Bronchial epithelial cell (primary cell): ENCODE results near the gene PPP2CA. TPM values are rescaled to one million over a fixed set of nuclear protein-coding genes. Genes with fewer than 3 reads are reported as not detected.
"Not testable (repeated sequence)": the region's sequence is repeated elsewhere in the genome, so short reads cannot be mapped to it uniquely, and the experiment has no call there.

ENCODE experiments used
- DNase-seq: peaks from one replicate; pipeline ENCODE4 v3.0.0-alpha.2; 2010; ENCODE audit warnings: low read depth
- FAIRE-seq: peaks from 2 replicates; lab custom pipeline; 2011; peaks lifted over from hg19 to GRCh38; lab: Jason Lieb, UNC
- H3K27me3 ChIP-seq: 2 replicates; pipeline ENCODE4 v1.5.1; 2011; ENCODE audit warnings: low read length; ENCODE audit not compliant: control insufficient read depth, insufficient read depth
- H3K36me3 ChIP-seq: 2 replicates; pipeline ENCODE4 v1.5.1; 2011; ENCODE audit warnings: low read length; ENCODE audit not compliant: control insufficient read depth, insufficient read depth
- H3K4me3 ChIP-seq: 2 replicates; pipeline ENCODE4 v1.5.1; 2011; ENCODE audit warnings: mild to moderate bottlenecking, low read depth, low read length, control low read depth
- total RNA-seq: library from RNA; depleted of rRNA; stranded (reverse); fragments of >200 nt; gene quantifications from 2 replicates; pipeline ENCODE4 v1.2.1, GENCODE V29; 2014
- TF ChIP-seq, protein P1 (sequence below): IDR thresholded peaks from 2 replicates; pipeline ENCODE4 v1.5.1; 2011; ENCODE audit warnings: mild to moderate bottlenecking, moderate library complexity, low read length, control low read depth, inconsistent platforms; ENCODE audit not compliant: insufficient read depth, severe bottlenecking

Gene PPP2CA
- total RNA-seq, 1 donor from 2014 or later: 133 TPM

DNA sequence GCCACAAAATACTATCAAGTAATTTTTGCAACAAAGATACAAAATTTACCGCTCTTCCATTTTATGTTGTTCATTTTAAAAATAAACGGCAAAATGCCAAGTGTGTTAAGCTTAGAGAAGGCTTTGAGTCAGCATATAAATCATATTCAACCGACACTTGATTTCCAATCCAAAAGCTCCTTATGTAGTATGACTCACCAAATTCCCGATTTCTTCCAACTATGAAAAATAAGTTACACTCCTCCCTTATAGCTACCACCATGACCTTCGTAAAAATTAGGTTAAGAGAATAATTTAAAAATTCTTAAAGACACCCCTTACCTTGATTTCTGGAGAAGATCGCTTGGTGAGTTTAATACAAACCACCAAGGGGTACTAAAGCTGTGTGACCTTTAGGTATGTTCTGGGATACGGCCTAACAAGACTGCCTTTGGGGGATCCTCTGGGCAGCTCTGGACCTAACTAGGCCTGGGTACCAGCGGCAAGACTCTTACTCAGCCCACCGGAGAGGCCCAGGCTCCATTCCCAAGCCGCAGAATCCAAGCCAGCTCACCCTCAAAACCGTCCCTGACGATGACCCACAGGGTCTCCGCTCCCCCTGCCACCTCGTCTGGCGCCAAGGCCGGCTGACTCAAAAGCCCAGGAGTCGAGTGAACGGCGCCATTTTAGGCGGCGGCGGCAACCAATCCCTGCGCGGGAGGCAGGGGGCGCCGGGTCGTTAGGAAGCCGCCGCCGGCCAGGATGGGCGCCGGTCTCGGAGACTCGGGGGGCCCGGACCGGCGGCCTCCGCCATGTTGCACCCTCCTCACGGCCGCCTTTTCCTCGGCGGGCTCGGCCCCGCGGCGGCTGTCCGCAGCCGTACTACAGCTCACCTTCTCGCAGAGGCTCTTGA is 739 bp downstream of the PPP2CA start:
- peak; percentile 87 for DNase-seq
- FAIRE-seq: no peak
- Histone ChIP-seq H3K4me3 (peak overlapping the region; percentile 98), H3K27me3 (no peaks in the 10 kb centered on the region), H3K36me3 (peaks cover 2% of the 10 kb centered on the region)
- TF ChIP-seq, protein P1, sequence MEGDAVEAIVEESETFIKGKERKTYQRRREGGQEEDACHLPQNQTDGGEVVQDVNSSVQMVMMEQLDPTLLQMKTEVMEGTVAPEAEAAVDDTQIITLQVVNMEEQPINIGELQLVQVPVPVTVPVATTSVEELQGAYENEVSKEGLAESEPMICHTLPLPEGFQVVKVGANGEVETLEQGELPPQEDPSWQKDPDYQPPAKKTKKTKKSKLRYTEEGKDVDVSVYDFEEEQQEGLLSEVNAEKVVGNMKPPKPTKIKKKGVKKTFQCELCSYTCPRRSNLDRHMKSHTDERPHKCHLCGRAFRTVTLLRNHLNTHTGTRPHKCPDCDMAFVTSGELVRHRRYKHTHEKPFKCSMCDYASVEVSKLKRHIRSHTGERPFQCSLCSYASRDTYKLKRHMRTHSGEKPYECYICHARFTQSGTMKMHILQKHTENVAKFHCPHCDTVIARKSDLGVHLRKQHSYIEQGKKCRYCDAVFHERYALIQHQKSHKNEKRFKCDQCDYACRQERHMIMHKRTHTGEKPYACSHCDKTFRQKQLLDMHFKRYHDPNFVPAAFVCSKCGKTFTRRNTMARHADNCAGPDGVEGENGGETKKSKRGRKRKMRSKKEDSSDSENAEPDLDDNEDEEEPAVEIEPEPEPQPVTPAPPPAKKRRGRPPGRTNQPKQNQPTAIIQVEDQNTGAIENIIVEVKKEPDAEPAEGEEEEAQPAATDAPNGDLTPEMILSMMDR: peak; percentile 21

DNA sequence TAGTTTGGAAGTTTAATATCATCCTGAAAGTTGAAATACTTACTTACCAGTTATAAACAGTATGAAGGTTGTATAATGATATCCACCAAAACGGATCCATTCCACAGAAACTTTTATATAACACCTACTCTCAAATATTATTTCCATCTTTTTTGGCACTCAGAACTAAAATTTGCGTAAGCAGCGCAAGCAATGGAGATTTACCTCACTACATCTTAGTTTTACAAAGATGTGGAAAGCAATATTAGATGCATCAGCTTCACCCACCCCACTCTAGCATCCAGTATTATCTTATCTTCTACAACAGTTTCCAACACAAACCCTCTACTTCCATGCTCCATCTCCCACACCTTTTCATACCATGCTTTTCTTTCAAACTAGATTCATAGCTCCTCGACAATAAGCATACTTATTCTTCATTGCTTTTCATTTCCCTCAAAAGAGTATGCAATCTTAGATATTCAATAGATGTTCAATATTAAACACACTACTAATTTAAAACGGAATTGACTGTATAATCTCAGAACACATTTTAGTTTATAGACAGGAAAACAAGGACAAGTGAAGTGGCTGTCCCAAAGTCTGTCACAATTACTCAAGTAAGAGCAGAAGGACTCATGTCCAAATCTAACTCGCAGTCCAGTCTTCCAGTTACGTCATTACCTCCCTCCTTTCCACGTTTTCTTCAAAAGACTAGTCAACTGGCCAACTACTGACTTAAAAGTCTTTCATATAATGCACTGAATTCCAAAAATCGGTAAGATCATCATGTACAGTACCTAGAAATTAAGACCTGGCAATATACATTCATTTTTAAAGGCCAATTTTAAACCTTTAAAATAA is 2.2 kb downstream of the PPP2CA start:
- FAIRE-seq: no peak
- peaks cover 2% of the 10 kb centered on the region for H3K36me3 ChIP-seq
- H3K4me3 ChIP-seq: peak overlapping the region; percentile 98
- TF ChIP-seq, protein P1: no peak
- H3K27me3 ChIP-seq: no peaks in the 10 kb centered on the region
- peak; percentile 37 for DNase-seq

DNA sequence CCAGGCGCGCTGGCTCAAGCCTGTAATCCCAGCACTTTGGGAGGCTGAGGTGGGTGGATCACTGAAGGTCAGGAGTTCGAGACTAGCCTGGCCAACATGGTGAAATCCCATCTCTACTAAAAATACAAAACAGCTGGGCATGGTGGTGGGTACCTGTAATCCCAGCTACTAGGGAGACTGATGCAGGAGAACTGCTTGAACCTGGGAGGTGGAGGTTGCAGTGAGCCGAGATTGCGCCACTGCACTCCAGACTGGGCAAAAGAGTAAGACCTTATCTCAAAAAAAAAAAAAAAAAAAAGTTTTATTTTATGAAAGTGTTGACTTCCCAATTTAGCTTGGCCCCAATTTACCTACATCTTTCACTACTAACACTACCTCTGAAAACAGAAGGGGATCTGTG is 4.2 kb downstream of the PPP2CA start:
- DNase-seq, FAIRE-seq, H3K27me3 ChIP-seq, H3K36me3 ChIP-seq, H3K4me3 ChIP-seq: not testable (repeated sequence)

DNA sequence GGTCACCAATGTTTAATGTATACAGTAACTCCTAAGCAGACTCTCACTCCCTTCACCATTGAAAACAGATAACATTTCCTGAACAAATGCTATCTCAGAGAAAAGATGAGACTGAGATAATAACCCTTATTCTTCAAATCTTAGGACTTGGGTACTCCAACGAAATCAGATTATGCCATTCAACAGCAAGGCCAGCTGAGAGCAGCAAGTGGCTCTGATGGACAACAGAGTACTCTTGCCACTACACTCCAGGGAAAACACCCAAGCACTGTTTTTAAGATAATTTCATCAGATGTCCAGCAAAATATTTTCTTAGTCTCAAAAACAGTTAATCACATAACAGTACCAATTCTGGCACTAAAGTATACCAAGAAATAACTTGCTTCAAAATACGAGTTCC is 10.1 kb downstream of the PPP2CA start:
- FAIRE-seq (no peak), DNase-seq (no peak)
- Histone ChIP-seq H3K36me3 (peaks cover under 1% of the 10 kb centered on the region), H3K27me3 (no peaks in the 10 kb centered on the region), H3K4me3 (no peak overlapping the region)
- TF ChIP-seq, protein P1: no peak

DNA sequence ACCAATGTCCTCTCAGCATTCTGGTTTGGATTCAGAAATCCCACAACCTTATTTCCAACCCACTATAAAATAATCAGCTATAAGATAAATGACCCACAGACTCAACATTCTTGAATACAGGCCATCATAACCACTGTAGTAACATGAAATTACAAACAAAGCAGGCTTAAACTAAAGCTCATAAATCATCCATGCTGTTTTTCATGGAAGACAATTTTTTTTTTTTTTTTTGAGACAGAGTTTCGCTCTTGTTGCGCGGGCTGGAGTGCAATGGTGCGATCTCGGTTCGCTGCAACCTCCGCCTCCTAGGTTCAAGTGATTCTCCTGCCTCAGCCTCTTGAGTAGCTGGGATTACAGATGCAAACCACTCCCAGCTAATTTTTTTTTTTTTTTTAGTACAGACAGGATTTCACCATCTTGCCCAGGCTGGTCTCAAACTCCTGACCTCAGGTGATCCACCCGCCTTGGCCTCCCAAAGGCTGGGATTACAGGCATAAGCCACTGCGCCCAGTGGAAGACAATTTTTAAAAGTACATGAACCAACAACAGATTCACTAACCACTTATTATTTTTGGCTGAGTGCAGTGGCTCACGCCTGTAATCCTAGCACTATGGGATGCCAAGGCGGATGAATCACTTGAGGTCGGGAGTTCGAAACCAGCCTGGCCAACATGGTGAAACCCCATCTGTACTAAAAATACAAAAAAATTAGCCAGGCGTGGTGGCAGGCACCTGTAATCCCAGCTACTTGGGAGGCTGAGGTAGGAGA is 14.4 kb downstream of the PPP2CA start:
- DNase-seq: peak; percentile 15
- H3K36me3 ChIP-seq, H3K27me3 ChIP-seq, FAIRE-seq, H3K4me3 ChIP-seq: not testable (repeated sequence)

DNA sequence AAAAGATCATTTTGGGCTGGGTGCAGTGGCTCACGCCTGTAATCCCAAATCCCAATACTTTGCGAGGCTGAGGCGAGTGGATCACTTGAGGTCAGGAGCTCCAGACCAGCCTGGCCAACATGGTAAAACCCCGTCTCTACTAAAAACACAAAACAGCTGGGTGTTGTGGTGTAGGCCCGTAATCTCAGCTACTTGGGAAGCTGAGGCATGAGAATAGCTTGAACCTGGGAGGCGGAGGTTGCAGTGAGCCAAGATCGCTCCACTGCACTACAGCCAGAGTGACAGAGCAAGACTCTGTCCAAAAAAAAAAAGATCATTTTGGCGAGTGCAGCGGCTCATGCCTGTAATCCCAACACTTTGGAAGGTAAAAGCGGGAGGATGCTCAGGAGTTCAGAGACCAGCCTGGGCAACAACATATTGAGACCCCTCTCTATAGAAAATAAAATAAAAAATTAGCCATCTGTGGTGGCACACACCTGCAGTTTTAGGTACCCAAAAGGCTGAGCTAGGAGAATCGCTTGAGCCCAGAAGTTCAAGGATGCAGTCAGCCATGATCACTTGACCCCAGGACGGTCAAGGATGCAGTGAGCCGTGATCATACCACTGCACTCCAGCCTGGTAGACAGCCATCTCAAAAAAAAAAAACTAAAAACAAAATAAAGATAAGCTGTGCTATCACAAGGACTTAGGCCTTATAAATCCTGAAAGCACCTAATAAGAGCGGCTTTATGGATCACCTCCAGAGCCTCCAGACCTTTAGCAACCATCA is 16.2 kb downstream of the PPP2CA start:
- no peak for FAIRE-seq
- DNase-seq: no peak
- Histone ChIP-seq H3K4me3 (no peak overlapping the region), H3K27me3 (no peaks in the 10 kb centered on the region), H3K36me3 (no peaks in the 10 kb centered on the region)
- TF ChIP-seq, protein P1: no peak
